T-helper 2 cell treated with Interferon-gamma antibody and Interleukin-4, amounts not matched to agents 100 ng/mL and 5 ng/mL, for 36 hours (primary cell): ENCODE results near the gene CHST13. TPM values are rescaled to one million over a fixed set of nuclear protein-coding genes. Genes with fewer than 3 reads are reported as not detected.

ENCODE experiments used
- intact Hi-C: fragments of 100-400 bp; cut with micrococcal nuclease; formaldehyde crosslinking; loops from one replicate; pipeline ENCODE4 v1.15.1; 2023
- total RNA-seq: library from RNA; stranded (reverse); gene quantifications from 2 replicates; pipeline ENCODE4 v1.2.3, GENCODE V29; 2022

The CHST13 gene
- total RNA-seq, 1 donor from 2014 or later: not detected

GRCh38 chr3:126508564-126508964 is 15.4 kb upstream of the CHST13 start:
- intact Hi-C loops: no loop called here

- intact Hi-C loops: no loop called here
These were observed 14.2 kb upstream of the CHST13 start for GRCh38 chr3:126509597-126510307.

GRCh38 chr3:126510308-126510910 is 13.5 kb upstream of the CHST13 start:
- intact Hi-C loops: no loop called here

GRCh38 chr3:126511291-126511690 is 12.7 kb upstream of the CHST13 start:
- intact Hi-C loops: no loop called here

GRCh38 chr3:126512026-126512425 is 11.9 kb upstream of the CHST13 start:
- intact Hi-C loops: no loop called here

- intact Hi-C loops: no loop called here
These were observed 10.9 kb upstream of the CHST13 start for GRCh38 chr3:126512916-126513650.

- intact Hi-C loops: no loop called here
These were observed 9.8 kb upstream of the CHST13 start for GRCh38 chr3:126514161-126514560.

GRCh38 chr3:126515066-126515706 is 8.8 kb upstream of the CHST13 start:
- intact Hi-C loops: no loop called here

- intact Hi-C loops: no loop called here
These were observed 7.6 kb upstream of the CHST13 start for GRCh38 chr3:126516152-126516935.

- intact Hi-C loops: no loop called here
These were observed 7.0 kb upstream of the CHST13 start for GRCh38 chr3:126516936-126517290.

GRCh38 chr3:126517291-126517951 is 6.5 kb upstream of the CHST13 start, which contains the start of gene UROC1:
UROC1 (minus strand) TSS chr3:126517773; CDS start chr3:126517719, 54 bp downstream.
- intact Hi-C loops: no loop called here

- intact Hi-C loops: no loop called here
These were observed 5.8 kb upstream of the CHST13 start for GRCh38 chr3:126517986-126518778.

GRCh38 chr3:126518779-126519177 is 5.2 kb upstream of the CHST13 start:
- intact Hi-C loops: no loop called here

- intact Hi-C loops: loop anchor here (5.0 kb wide), 2 partner anchors 938 to 1028 kb away; no protein-coding TSS in a partner anchor
These were observed 4.2 kb upstream of the CHST13 start for GRCh38 chr3:126519506-126520455.

- intact Hi-C loops: loop anchor here (5.0 kb wide), 2 partner anchors 936 to 1026 kb away; no protein-coding TSS in a partner anchor
These were observed 2.6 kb upstream of the CHST13 start for GRCh38 chr3:126521122-126521891.

- intact Hi-C loops: loop anchor here (5.0 kb wide), 2 partner anchors 935 to 1025 kb away; no protein-coding TSS in a partner anchor
These were observed 1.6 kb upstream of the CHST13 start for GRCh38 chr3:126522363-126522788.

- intact Hi-C loops: loop anchor here (5.0 kb wide), 2 partner anchors 933 to 1023 kb away; no protein-coding TSS in a partner anchor
These were observed 554 bp downstream of the CHST13 start for GRCh38 chr3:126524429-126524988.
